LNCAP (cell line): Measurements from ENCODE around the gene CAB39L.

Source experiments
- TF ChIP-seq, protein P1 (sequence below): fragments of 450-650 bp; IDR thresholded peaks from 2 replicates; pipeline ENCODE4 v1.5.1; 2017; ENCODE audit warnings: mild to moderate bottlenecking

Gene CAB39L

DNA sequence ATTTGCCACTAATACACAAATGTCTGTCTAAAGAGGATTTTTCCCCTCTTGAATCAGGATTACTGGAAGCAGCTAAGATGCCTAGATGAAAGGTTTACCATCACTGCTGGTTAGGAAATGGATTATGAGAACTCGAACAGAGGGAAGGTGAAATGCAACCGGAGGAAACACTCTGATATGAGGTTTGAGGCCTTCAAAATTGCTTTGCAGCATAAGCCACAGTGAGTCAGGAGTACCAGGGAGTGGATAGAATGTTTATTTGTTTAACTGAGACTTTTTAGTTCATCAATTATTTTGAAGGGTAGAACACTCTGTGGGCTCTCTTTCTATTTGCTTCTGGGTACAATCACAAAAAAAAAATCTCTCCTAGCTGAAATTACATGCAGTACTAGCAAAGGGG, 178.0 kb downstream of the CAB39L start:
- TF ChIP-seq, protein P1, sequence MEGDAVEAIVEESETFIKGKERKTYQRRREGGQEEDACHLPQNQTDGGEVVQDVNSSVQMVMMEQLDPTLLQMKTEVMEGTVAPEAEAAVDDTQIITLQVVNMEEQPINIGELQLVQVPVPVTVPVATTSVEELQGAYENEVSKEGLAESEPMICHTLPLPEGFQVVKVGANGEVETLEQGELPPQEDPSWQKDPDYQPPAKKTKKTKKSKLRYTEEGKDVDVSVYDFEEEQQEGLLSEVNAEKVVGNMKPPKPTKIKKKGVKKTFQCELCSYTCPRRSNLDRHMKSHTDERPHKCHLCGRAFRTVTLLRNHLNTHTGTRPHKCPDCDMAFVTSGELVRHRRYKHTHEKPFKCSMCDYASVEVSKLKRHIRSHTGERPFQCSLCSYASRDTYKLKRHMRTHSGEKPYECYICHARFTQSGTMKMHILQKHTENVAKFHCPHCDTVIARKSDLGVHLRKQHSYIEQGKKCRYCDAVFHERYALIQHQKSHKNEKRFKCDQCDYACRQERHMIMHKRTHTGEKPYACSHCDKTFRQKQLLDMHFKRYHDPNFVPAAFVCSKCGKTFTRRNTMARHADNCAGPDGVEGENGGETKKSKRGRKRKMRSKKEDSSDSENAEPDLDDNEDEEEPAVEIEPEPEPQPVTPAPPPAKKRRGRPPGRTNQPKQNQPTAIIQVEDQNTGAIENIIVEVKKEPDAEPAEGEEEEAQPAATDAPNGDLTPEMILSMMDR, result no peak

DNA sequence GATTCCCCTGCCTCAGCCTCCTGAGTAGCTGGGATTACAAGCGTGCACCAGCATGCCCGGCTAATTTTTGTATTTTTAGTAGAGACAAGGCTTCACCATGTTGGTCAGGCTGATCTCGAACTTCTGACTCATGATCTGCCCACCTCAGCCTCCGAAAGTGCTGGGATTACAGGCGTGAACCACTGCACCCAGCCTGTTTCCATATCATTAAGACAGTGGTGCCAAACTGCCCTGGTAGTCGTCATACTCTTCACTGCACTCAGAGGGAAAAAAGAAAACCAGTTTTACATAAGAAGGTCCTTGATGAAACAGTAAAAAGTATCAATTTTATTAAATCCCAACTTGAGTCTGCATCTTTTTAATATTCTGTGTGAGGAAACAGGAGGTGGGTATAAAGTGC, 181.2 kb downstream of the CAB39L start:
- TF ChIP-seq, protein P1, result no peak

DNA sequence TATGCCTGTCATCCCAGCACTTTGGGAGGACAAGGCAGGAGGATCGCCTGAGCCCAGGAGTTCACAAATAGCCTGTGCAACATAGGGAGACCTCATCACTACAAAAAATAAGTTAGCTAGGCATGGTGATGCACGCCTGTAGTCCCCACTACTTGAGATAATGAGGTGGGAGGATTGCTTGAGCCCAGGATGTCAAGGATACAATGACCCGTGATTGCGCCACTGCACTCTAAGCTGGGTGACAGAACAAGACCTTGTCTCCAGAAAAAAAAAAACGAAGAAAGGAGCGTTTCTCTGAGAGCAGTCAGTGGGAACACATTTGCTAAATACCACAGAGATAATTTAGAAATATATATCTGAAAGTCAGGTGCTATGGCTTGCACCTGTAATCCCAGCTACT, 184.3 kb downstream of the CAB39L start:
- TF ChIP-seq, protein P1, result no peak
